GM23338 (cell line): ENCODE measurements around the gene TSNAX.

Experiments used
- CREB1 ChIP-seq: fragments of 250-450 bp; sonication (Bioruptor Pico); IDR thresholded peaks from 2 replicates; pipeline ENCODE4 v1.5.0; 2020; ENCODE audit warnings: low read depth, mild to moderate bottlenecking, moderate library complexity
- CTCF ChIP-seq, 2 experiments: fragments of 200-600 bp in 1 of 2; sonication (generic) in 1 of 2; conservative IDR thresholded peaks; 2 replicates each; pipeline versions ENCODE4 v1.5.1 to v1.6.1; 2016 to 2017; ENCODE audit warnings: antibody characterized with exemption in 2 of 2, low read depth in 2 of 2, mild to moderate bottlenecking in 2 of 2, moderate library complexity in 1 of 2
- JUNB ChIP-seq: IDR thresholded peaks from one replicate; pipeline ENCODE4 v1.6.1; 2016; ENCODE audit warnings: antibody characterized with exemption; ENCODE audit not compliant: unreplicated experiment

DNA sequence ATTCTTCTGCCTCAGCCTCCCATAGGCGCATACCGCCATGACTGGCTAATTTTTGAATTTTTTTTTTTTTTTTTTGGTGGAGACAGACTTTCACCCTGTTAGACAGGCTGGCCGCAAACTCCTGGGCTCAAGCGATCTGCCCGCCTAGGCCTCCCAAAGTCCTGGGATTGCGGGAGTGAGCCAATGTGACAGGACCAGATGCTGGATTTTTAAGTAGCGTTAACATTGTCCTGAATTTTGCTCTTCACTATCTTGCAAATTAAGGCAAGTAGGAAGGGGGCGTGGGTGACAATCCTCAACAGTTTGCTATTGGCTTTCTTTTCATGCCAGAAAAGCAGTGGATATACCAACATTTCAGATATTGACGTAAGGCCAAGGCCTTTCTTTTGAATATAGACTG, 49.7 kb upstream of the TSNAX start:
- TF ChIP-seq CTCF (conservative IDR thresholded peaks at IDR 0.05; ENCODE audit: low read depth in 2 of 2) (no peak), CREB1 (CRISPR knock-in tag) (no peak), JUNB (no peak)
